AML-193 (cell line): ENCODE results near the gene CDHR1.
A peak's percentile ranks its signal among the peaks of the same experiment; 100 is the strongest.
"Not testable (repeated sequence)": the region's sequence is repeated elsewhere in the genome, so short reads cannot be mapped to it uniquely, and the experiment has no call there.

Experiments
- DNase-seq, 2 experiments: peaks; one replicate each; lab custom pipeline; 2025; lab: John Stamatoyannopoulos, UW

CDHR1 gene

GRCh38 chr10:84194424-84195043, at the start of gene CDHR1:
CDHR1 (plus strand) TSS chr10:84194537; CDS start chr10:84194761, 224 bp downstream.
- no peak for DNase-seq

DNA sequence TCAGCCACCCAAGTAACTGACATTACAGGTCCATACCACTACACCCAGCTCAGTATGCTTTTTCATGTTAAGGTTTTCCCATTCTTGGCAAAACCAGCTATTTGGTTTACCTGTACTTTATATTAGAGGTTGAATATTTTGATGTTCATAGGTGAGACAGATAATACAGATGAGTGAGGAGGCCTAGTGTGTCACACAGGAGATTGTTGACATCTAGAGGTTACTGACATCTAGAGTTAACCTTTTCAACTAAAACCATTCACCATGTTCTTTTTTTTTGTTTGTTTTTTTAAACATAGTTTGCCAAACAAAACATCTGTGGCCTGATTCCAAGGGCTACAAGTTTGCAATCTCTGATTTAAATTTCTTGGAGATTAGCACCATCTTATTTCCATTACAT, 47.0 kb upstream of the CDHR1 start:
- no peak for DNase-seq

- DNase-seq, result peak; percentile 49 to 52
These were observed 46.2 kb upstream of the CDHR1 start for GRCh38 chr10:84148006-84148597.

GRCh38 chr10:84149854-84150253, 44.5 kb upstream of the CDHR1 start:
- no peak for DNase-seq

- no peak for DNase-seq
These were observed 41.6 kb upstream of the CDHR1 start for GRCh38 chr10:84152769-84153168.

DNA sequence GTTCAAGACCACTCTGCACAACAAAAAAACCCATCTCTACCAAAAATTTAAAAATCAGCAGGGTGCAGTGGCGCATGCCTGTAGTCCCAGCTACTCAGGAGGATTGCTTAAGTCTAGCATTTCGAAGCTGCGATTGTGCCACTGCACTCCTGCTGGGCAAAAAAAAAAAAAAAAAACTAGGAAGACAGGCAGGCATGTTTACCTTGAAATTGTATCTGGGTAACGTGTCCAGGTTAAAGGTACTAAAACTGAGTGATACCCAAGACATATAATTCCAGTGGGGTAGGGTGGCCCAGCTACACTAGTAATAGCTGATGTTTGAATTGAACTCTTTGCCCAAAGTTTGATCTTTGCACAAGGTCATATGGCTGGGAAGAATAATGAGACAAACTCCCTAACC, 38.8 kb upstream of the CDHR1 start:
- no peak for DNase-seq

DNA sequence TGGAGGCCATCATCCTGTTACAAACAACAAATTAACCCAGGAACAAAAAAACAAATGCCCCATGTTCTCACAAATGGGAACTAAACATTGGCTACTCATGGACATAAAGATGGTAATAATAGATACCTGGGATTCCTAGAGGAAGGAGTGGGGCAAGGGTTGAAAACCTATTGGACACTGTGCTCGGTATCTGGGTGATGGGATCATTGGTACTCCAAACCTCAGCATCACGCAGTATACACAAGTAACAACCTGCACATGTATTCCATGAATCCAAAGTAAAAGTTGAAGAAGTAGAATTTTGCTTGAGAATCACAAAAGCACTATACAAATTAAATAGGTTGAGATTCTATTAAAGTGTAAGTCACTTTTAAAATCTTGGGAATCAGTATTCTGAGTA, 38.3 kb upstream of the CDHR1 start:
- no peak for DNase-seq

DNA sequence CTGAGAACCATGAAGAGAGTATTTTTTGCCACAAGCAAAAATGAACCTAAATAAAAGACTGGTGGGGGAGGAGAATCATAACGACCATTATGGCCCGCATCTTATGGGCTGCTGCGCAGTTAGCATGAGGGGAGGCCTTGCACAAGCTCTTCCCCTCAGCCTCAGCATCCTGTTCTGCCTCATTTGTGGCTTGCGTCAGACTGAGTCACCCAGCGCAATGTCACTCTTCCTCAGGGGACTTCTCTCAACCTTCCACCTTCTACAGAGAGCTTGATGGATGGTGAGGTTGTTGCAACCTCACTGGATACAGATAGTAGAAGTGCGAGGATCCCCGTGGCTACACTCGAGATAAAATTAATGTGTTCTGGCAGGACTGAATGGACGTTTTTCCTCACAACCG, 37.6 kb upstream of the CDHR1 start:
- DNase-seq, result peak; percentile 85 to 87

DNA sequence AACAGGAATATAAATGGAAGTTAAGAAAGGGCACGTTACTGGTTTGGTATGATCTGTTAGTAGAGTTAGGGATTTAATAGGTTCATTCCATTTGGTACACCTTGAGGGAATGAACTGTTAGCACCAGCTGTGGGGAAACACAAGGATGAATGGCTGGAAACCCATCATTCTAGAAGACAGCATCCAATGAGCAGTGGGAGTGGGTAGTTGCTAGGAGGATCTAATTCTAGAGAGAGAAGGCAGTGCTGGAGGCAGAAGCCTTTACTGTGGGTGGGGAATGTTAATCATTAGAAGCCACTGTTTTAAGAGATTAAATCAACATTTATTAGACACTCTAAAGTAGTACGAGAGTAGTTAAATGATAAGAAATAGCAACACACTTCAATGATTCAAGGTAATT, 36.3 kb upstream of the CDHR1 start:
- no peak for DNase-seq

GRCh38 chr10:84158550-84158949, 35.8 kb upstream of the CDHR1 start:
- DNase-seq, result no peak

DNA sequence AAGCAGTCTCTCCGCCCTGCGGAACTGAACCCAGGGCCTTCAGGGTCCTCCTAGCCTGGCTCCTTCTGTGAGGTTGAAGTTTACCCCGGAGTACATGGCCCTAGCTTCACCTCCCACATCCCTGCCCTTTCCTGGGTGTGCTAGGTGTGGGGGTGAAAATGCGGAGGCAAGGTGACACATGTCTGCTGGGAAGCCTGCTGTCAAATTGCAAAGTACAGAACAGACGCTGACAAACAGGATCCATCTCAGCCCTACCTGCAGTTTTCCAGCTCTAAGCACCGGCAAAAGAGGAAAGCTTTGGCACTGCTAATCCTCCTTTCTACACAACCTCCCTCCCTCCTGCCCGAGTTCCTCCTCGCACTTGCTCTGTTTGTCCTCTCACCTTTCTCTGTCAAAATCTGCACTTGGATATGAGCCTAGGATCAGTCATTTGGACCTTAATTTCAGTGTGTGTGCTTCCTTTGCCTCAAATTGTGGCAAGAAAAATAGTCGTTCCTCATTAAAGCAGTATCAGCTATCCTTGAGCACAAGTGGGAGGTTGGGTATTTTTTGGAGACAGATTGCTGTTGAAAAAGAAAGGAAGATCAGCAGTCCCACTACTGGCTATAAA, 35.2 kb upstream of the CDHR1 start:
- DNase-seq, result no peak

DNA sequence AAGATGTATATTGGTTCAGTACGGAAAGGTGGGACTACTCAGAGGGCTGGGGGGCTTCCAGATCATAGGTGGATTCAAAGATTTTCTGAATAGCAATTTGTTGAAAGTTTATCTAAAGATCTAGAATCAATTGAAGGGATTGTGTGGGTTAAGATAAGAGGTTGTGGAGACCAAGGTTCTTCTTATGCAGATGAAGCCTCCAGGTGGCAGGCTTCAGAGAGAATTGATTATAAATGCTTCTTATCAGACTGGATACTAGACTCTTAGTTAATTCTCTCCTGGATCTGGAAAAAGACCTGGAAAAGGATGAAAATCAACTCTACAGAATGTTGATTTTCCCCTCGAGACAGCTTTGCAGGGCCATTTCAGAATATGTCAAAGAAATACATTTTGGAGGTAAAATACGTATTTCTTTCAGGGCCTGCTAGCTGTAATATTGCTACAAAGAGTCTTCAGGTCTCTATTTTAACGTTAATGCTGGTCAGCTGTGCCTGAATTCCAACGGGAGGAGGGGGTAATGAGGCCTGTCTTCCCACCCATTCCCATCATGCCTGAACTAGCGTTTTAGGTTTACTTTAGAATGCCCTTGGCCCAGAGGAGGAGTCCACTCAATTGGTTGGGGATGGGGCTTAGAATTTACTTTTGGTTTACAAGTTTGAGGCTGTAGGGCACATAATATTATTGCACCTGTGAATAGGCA, 33.5 kb upstream of the CDHR1 start:
- no peak for DNase-seq

DNA sequence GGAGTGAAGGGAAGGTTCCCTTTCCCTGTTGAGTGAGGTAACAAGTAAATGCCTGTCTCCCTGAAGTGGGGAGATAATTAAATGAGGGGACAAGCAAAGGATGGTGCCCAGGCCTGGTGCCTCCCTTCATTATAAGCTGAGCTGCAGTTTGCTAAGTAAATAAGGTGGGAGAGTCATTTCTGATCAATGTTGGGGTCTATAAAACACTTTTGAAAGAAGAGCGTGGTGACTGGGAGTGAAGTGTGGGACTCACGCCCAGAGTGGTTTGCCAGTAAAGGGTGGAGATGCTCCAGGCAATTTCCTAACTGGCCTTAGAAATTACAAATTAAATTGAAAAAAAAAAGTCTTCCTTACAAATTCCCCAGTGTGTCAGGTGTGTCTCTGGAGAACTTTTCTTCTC, 30.3 kb upstream of the CDHR1 start:
- no peak for DNase-seq

- no peak for DNase-seq
These were observed 29.9 kb upstream of the CDHR1 start for GRCh38 chr10:84164442-84164841.

DNA sequence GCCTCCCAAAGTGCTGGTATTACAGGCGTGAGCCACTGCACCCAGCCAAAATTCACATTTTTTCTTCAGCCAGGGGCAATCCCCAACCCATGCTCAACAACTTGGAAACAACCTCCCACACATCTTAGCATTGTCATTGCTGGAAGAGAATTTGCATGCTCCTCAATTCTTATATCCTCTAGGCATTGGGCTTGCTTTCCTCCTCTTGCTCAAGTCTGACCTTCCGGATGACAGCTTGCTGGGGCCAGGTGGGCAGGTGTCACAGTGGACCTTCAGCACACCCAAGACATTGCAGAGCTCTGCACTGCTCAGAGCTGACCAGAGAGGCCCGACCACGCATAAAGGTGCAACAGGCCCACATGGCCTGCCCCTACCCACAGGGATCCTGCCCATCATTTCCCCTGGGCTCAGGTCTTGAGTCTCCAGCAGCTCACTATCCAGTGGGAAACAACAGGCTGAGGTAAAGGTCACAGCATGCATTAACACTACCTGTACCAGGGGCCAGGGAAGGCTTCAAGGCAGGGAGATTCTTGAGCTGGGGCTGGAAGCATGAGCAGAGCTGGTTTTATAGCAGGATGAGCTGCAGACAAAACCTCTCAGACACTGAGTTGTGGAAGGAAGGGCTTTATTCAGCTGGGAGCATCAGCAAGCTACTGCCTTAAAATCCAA, 27.6 kb upstream of the CDHR1 start:
- DNase-seq, result no peak

- DNase-seq, result not testable (repeated sequence)
These were observed 27.1 kb upstream of the CDHR1 start for GRCh38 chr10:84167289-84167653.

DNA sequence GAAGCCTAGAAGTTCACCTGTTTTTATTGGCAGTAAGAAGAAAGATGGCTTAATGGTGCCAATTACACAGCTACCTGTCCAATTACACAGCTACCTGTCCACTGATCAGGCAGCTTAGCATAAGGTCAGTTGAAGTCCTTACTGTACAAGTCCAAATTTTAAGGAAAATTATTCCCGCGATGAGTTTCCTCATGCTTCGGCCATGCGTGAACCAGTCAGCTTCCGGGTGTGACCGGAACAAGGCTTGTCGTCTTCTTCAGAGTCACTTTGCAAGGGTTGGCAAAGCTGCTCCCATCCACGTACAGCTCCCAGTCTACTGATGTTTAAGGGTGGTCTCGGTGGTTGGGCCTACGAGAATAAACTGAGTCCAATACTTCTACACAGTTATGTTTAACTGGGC, 26.0 kb upstream of the CDHR1 start:
- DNase-seq, result not testable (repeated sequence)

GRCh38 chr10:84171237-84171636, 23.1 kb upstream of the CDHR1 start:
- DNase-seq, result not testable (repeated sequence)

DNA sequence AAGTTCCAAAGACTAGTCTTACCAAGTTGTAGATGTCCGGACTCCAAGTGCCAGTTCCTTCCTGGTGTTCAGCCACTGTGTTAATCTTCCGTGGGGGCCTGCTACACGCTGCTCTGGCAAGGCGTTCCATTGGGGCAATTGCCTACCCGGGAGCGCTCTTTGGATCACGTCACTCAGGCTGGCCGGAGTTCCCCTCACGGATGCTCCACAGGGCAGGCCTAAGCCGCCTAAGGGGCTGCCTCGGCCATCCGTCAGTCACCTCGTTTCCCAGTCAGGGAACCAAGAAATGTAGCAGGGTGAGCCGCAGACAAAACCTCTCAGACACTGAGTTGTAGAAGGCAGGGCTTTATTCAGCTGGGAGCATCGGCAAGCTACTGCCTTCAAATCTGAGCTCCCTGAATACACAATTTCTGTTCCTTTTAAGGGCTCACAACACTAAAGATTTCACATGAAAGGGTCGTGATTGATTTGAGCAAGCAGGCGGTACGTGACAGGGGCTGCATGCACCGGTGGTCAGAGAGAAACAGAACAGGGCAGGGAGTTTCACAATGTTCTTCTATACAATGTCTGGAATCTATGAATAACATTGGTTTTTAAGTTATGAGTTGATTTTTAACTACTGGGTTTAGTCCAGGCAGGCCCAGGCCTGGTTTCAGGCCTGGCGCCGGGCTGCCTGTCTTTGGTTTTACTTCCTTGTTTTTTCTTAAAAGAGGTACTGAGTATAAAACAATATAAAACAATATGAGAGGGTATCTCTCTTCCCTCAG, 22.5 kb upstream of the CDHR1 start:
- DNase-seq, result not testable (repeated sequence)

DNA sequence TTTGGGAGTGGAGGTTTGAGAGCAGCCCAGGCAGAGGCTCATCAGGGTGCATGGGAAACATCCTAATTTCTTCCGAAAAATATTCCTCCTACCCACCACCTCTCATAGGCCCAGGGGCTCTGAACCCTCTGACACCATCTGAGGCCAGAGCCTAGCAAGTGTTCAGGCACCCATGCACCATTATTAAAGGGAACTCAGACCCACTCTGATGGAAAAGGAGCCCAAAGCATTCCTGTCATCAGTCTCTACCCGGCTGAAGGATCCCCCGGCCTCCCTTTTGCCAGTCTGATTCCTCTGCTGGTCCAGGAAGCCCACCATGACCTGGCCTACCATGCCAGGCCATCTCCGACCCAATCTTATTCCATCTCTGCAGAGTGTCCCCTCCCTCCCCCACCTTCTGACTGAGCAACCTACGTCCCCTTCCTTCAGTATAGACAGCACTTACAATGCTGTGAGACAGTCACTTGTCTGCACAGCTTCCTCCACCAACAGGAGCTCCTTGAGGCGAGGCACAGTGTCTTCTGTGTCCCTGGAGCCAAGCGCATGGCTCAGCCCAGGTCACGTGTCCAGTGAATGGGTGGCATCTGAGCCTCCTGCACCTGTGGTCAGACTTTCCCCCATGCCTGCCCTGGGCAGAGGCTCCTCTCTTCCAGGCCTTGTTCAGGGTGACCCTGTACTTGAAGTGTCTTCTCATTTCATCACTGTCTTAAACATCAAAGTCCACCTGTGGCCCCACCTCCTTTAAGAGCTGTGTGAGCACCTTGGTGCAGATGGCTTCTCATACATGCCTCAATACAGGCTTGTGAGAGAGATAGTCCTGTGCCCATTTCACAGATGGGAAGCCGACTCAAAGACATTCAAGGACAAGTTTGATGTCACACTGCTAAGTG, 21.6 kb upstream of the CDHR1 start:
- no peak for DNase-seq

DNA sequence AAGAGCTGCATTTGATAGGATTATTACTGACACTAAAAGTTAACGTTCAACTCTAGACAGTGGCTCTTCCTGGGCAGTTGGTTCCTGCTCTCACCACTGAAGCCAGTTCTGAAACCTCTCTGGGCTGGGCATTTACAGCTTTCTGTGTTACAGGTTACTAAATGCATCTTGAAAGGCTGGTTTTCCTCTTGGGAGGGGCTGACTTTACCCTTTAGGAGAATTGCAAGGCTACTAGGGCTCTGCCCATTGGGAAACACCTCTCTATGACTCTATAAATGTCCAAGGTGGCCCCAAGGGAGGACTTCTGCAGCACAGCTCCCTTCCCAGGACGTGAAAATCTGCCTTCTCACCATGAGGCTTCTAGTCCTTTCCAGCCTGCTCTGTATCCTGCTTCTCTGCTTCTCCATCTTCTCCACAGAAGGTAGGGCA, 20.8 kb upstream of the CDHR1 start, which contains the start of gene GPR15LG:
Gene GPR15LG (plus strand): TSS at position 301 of the 429 bp plus-strand sequence. CDS start 51 bp downstream, at position 352.
- no peak for DNase-seq
